Measurements from ENCODE around the gene CHAC2.

CHAC2 gene

DNA sequence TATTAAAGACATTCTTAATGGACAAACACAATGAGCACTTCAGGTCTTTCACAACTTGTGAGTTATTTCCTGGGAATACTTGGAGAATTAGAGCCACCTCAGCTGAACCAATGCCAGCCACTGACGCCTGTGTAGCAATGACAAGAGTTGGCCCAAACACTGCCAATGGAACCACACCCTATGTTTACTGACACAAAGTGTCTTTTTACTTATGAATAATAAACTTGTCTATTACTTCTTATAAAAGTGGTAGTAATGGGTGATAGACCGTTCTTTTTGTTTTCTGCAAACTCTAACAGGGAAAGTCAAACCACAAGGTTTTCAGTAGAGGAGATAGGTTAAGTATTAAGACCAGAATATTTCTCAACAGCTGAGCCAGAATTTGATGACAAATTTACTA lies 12.5 kb upstream of the CHAC2 start:
- no peak for TF ChIP-seq FOXP2 (optimal IDR thresholded peaks at IDR 0.05; ENCODE audit: borderline replicate concordance, extremely low read depth, extremely low read length, insufficient read depth)
- no peak for TF ChIP-seq SIN3A (IDR thresholded peaks at IDR 0.05; ENCODE audit: borderline replicate concordance, insufficient read depth, low read length)
- no peak for TF ChIP-seq TAF1 (IDR thresholded peaks at IDR 0.05; ENCODE audit: borderline replicate concordance, insufficient read depth, low read length)
- TF ChIP-seq POLR2AphosphoS5 (IDR thresholded peaks at IDR 0.05; ENCODE audit: low read depth, low read length): no peak
- TF ChIP-seq, protein P1, sequence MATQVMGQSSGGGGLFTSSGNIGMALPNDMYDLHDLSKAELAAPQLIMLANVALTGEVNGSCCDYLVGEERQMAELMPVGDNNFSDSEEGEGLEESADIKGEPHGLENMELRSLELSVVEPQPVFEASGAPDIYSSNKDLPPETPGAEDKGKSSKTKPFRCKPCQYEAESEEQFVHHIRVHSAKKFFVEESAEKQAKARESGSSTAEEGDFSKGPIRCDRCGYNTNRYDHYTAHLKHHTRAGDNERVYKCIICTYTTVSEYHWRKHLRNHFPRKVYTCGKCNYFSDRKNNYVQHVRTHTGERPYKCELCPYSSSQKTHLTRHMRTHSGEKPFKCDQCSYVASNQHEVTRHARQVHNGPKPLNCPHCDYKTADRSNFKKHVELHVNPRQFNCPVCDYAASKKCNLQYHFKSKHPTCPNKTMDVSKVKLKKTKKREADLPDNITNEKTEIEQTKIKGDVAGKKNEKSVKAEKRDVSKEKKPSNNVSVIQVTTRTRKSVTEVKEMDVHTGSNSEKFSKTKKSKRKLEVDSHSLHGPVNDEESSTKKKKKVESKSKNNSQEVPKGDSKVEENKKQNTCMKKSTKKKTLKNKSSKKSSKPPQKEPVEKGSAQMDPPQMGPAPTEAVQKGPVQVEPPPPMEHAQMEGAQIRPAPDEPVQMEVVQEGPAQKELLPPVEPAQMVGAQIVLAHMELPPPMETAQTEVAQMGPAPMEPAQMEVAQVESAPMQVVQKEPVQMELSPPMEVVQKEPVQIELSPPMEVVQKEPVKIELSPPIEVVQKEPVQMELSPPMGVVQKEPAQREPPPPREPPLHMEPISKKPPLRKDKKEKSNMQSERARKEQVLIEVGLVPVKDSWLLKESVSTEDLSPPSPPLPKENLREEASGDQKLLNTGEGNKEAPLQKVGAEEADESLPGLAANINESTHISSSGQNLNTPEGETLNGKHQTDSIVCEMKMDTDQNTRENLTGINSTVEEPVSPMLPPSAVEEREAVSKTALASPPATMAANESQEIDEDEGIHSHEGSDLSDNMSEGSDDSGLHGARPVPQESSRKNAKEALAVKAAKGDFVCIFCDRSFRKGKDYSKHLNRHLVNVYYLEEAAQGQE (IDR thresholded peaks at IDR 0.05; ENCODE audit: insufficient read depth in 1 of 2, low read depth in 2 of 2, low read length in 2 of 2): no peak

DNA sequence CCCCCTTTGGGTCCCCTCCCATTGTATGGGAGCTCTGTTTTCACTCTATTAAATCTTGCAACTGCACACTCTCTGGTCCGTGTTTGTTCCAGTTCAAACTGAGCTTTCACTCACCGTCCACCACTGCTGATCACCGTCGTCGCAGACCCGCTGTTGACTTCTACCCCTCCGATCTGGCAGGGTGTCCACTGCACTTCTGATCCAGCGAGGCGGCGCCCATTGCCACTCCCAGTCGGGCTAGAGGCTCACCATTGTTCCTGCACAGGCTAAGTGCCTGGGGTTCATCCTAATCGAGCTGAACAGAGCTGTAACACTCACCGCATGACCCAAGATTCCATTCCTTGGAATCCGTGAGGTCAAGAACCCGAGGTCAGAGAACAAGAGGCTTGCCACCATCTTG lies 11.0 kb upstream of the CHAC2 start:
- TF ChIP-seq POLR2AphosphoS5 (IDR thresholded peaks at IDR 0.05; ENCODE audit: low read depth, low read length) (no peak), SIN3A (IDR thresholded peaks at IDR 0.05; ENCODE audit: borderline replicate concordance, insufficient read depth, low read length) (no peak), TAF1 (IDR thresholded peaks at IDR 0.05; ENCODE audit: borderline replicate concordance, insufficient read depth, low read length) (no peak), FOXP2 (optimal IDR thresholded peaks at IDR 0.05; ENCODE audit: borderline replicate concordance, extremely low read depth, extremely low read length, insufficient read depth) (no peak)
- TF ChIP-seq, protein P1 (IDR thresholded peaks at IDR 0.05; ENCODE audit: insufficient read depth in 1 of 2, low read depth in 2 of 2, low read length in 2 of 2): no peak

DNA sequence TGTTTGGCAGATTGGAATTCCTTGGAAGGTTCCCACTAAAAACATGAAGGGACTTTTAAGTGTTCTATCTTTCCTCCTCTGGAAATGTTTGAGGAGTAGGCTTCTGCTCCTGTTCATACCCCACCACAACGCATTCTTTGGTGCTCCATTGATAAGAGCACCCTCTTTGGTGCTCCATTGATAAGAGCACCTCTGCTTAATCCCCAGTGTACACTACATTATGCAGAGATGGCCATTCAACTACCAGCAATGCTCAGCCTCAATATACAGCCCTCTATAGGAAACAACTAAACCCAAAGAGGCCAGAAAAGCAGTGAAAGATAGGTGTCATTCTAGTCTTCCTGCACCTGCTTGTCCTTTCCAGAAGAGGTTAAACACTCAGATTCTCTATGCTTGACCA lies 1.8 kb upstream of the CHAC2 start:
- TF ChIP-seq TAF1 (IDR thresholded peaks at IDR 0.05; ENCODE audit: borderline replicate concordance, insufficient read depth, low read length): no peak
- no peak for TF ChIP-seq POLR2AphosphoS5 (IDR thresholded peaks at IDR 0.05; ENCODE audit: low read depth, low read length)
- no peak for TF ChIP-seq SIN3A (IDR thresholded peaks at IDR 0.05; ENCODE audit: borderline replicate concordance, insufficient read depth, low read length)
- TF ChIP-seq, protein P1 (IDR thresholded peaks at IDR 0.05; ENCODE audit: insufficient read depth in 1 of 2, low read depth in 2 of 2, low read length in 2 of 2): no peak
- TF ChIP-seq FOXP2 (optimal IDR thresholded peaks at IDR 0.05; ENCODE audit: borderline replicate concordance, extremely low read depth, extremely low read length, insufficient read depth): no peak

DNA sequence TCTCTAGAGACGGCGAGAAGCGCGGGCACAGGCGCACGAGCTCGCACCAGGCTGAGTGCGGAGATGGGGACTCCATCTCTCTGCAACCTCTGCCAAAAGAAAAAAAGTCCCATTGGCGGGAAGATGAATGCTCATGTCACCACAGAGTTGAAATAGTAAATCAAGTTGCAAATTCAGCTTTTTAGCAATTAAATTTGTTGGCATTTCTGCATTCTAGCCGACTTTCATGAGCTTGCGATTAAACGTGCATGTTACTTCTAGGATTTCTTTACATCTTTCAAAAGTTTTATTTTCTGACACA lies 588 bp downstream of the CHAC2 start:
- no peak for TF ChIP-seq TAF1 (IDR thresholded peaks at IDR 0.05; ENCODE audit: borderline replicate concordance, insufficient read depth, low read length)
- TF ChIP-seq FOXP2 (optimal IDR thresholded peaks at IDR 0.05; ENCODE audit: borderline replicate concordance, extremely low read depth, extremely low read length, insufficient read depth): no peak
- TF ChIP-seq POLR2AphosphoS5 (IDR thresholded peaks at IDR 0.05; ENCODE audit: low read depth, low read length): no peak
- TF ChIP-seq, protein P1 (IDR thresholded peaks at IDR 0.05; ENCODE audit: insufficient read depth in 1 of 2, low read depth in 2 of 2, low read length in 2 of 2): no peak
- no peak for TF ChIP-seq SIN3A (IDR thresholded peaks at IDR 0.05; ENCODE audit: borderline replicate concordance, insufficient read depth, low read length)

DNA sequence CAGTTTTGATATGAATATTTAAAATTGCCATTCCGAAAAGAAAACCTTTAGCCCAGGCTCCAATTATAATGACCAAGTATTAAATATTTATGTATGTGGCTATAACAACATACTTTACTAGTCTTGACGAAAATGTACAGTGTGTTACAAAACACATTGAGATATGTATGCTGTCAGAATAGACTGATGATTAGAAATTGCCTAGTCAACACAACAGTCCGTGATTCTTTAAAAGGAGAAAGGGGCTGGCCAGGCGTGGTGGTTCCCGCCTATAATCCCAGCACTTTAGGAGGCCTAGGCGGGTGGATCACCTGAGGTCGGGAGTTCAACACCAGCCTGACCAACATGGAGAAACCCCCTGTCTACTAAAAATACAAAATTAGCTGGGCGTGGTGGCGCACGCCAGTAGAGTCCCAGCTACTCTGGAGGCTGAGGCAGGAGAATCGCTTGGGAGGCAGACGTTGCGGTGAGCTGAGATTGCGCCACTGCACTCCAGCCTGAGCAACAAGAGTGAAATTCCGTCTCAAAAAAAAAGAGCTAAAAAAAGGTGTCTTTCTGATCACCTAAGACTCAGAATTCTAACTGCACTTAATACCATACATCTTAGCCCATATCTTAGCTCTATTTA lies 1.8 kb downstream of the CHAC2 start:
- TF ChIP-seq FOXP2 (optimal IDR thresholded peaks at IDR 0.05; ENCODE audit: borderline replicate concordance, extremely low read depth, extremely low read length, insufficient read depth) (no peak), TAF1 (IDR thresholded peaks at IDR 0.05; ENCODE audit: borderline replicate concordance, insufficient read depth, low read length) (no peak)
- TF ChIP-seq, protein P1 (IDR thresholded peaks at IDR 0.05; ENCODE audit: insufficient read depth in 1 of 2, low read depth in 2 of 2, low read length in 2 of 2): no peak

All from PFSK-1 (cell line).